ENCODE measurements around the gene EHD4.

EHD4 gene

DNA sequence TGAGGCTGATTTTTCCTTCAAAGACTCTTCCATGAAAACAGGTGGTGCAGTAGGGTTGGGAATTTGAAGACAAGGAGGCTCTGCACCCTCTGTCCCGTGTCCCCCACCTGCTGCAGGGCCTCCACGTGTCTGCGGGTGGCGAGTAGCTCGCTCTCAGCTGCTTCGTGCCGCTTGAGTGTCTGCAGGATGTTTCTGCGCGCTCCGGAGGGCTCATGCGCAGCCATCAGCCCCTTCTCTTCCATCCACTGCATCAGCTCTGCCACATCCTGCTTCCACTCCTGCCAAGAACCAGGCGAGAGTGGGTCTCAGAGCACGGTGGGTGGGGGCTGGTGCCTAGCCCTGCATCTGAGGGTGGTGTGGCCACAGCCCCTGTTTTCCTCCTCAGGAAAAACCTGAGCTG is 96.3 kb downstream of the EHD4 start:
- no peak for DNase-seq

DNA sequence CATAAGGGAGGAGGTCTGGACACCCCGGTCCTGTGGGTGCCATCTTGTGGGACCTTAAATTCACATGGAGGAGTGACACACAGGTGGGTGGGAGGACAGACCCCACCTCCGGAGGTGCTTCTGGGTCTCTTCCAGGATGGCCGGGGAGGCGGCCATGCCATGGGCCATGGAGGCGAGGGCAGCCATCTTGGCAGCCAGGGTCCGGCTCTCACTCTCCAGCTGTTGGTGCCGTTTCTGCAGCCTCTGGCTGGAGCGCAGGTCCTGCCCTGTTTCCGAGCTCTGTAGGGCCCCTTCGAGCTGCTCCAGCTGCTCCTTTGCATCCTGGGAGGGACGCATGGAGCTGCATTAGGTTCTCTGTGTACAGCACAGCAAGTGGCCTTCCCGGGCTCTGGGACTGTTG is 97.6 kb downstream of the EHD4 start:
- no peak for DNase-seq

DNA sequence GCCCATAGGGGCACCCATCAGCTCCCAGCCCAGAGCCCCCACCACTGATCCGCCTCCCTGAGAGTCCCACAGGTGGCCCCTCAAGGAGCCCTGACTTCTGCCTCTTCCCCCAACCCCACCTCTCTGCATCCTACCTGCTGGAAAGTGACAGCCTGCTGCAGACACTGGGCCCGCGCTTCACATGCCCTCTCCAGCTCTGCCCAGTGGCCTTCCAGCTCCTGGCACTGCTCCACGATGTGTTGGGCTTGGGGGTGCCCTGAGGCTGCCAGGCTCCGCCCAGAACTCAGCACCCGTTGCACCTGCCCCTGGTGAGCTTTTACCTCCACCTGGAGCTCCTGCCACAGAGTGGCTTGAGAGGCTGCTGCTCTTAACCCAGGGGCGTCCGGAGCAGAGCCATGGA is 98.6 kb downstream of the EHD4 start:
- DNase-seq: no peak

DNA sequence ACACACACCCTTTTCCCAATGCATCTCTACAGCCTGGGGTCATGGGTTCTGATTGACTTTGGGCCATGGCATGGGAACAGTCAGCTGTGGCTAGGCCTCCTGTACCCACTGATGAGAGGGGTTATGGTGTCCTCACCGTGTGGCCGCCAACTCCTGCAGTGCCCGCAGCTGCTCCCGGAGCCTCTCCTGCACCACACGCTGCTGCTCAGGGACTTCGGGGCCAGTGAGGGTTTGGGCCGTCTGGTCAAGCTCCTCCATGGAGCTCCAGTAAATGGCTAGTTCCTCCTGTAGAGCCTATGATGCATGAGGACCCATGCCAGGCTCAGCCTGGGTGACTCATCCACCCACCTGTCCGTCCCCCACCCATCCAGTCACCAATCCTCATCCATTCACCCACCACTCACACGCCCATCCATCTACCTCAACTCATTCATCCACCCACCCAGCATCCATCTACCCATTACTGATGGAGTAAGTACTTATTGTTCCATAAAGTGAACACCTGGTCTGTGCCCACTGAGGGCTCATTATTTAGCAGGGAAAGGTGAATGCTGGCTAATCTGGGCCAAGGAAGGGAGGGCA is 100.1 kb downstream of the EHD4 start:
- no peak for DNase-seq

DNA sequence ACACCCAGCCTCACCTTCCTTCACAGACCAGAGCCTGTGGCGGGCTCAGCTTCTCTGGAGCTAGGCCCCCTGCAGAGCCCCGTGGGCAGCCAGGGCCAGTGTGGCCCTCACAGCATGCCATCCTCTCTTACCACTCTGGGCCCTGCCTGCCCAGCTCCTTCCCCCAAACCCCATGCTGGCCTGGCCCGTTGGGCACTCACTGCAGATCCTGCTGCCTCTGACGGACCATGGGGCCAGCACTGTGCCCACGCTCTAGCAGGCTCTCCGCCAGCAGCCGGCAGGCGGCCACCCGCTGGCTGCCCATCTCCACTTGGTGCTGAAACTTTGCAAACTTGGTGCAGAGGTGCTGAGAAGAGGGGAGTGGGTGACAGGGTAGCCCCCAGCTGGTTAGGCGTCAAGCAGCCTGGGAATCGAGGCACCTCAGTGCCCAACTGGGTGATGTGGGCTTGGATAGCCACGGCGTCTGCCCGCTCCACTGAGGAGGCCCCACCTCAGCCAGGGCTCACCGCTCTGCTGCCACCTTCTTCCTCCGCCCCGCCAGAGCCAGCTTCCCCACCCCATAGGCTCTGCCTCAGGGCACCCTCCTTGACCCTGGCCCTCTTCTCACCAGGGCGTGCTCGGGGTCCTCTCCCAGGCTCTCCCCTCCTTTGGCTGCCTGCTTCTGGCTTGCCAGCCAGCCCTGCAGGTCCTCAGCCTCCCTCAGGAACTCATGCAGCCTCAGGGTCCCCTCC is 101.0 kb downstream of the EHD4 start:
- no peak for DNase-seq

DNA sequence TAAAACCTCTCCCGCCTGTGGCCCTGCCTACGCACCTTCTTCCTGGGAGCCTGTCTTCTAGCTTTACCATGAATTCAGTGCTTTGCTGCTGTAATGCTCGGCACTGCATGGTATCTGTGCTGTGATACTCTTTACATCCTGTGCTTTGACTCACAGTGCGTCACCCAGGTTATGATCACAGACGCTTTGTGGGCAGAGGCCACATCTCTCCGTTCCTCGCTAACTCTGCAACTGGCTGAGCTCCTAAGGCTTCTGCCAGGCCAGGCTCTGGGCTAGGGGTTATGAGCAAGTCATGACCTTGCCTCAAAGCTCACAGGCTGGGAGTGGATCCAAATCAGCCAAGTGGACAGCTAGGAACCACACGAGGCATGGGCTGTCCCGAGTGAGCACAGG is 101.7 kb downstream of the EHD4 start:
- DNase-seq: no peak

DNA sequence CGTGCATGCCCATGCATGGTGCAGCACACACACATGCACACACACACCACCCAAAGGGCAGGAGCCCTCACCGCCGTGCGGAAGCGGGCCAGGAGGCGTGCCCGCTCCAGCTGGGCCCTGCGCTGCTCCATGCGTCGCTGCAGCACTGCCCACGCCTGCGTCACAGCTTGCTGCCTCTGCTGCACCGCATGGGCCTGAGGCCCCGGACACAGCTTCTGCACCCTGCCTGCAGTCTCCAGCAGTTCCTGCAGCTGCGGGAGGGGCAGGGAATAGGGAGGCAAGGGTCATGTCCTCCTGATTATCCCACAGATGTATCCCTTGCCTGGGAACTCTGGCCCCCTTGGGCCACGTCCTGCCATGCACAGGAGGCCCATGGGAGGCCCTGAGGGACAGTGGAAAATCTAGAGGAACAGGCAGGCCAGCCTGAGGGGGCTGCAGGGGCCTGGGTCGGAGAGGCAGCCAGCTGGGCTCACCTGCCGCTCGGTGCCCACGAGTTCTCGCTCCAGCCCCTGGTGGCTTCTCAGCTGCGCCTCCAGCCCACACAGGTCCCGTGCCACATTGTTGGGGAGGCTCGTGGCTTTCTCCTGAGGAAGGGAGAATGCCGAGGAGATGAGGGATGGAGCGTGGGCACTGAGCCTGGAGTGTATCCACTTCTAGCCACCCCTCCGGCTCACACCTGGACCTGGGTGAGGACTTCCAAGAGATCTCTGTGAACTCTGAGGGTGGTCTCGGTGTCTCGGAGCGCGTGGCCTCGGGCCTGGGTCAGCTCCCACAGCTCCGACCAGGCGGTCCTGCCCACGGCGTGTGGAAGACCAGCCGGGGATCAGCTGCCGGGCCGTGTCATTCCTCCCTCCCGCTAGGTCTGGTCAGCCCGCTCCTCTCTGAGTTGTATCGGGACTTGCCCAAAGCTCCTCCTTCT is 102.3 kb downstream of the EHD4 start:
- DNase-seq: no peak

DNA sequence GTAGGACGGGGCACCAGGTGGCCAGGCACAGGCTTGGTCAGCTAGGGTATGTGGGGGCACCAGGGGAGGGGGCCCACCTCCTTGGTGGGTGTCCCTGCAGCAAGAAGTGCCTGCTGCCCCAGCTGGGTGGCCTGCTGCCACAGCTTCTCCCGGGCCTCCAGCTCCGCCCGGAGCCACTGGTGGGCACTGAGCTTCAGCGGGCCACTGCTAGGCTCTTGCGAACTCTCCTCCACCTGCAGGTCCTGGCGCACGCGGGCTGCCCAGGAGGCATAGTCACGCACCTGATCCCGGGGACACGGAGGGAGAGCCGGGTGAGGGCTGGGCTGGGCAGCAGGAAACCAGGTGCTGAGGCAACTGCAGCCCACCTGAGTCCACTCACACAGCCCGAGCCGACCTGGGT is 104.0 kb downstream of the EHD4 start:
- no peak for DNase-seq

DNA sequence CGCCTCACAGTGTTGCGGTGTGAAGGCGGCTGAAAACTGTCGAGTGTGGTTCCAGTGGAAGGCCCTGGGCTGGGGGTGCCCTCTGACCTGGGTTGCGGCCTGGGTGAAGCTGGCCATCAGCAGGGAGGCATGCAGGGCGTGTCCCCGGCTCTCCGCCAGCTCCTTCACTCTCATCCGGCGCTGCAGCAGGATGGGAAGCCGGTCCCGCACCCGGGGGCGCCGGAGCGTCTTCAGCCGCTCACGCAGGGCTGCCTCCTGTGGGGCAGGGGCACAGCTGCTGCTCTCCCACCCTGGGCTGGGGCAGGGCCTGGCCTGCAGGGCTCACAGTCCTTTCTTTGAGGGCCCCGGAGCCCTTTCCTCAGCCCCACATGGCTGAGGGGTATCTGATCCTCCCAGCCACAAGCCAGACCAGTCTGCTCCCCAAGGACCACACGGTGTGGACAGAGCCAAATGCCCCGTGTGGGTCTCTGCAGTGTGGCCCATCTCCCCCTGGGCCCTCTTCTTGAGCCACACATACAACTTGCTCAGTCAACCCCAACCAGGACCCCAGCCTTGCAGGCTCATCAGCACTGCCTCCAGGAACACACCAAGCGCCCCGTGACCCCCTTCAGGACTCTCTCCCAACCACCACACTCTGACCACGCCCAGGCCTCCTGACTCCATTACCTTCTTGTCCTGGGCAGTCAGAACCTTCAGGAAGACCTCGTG is 105.3 kb downstream of the EHD4 start:
- no peak for DNase-seq

DNA sequence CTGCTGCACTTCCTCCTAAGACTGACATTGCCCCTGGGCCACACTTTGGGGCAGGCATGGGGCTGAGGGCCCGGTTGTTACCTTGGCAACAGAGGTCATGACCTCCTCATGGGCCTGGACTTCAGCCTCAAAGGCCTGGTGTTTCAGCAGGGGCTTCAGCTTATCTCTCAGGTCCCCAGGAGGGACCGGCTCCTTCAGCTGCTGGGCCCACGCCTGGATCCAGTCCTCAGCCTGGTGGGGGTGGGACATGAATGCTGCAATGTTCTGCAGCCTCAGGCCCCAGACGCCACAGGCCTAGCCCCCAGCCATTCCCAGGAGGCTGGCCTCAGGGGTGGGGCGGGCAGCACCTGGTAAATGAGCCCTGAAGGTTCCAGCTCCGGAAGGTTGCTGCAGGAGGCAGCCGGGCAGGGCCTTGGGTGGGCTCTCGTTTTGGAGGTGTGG is 106.1 kb downstream of the EHD4 start:
- DNase-seq: no peak

DNA sequence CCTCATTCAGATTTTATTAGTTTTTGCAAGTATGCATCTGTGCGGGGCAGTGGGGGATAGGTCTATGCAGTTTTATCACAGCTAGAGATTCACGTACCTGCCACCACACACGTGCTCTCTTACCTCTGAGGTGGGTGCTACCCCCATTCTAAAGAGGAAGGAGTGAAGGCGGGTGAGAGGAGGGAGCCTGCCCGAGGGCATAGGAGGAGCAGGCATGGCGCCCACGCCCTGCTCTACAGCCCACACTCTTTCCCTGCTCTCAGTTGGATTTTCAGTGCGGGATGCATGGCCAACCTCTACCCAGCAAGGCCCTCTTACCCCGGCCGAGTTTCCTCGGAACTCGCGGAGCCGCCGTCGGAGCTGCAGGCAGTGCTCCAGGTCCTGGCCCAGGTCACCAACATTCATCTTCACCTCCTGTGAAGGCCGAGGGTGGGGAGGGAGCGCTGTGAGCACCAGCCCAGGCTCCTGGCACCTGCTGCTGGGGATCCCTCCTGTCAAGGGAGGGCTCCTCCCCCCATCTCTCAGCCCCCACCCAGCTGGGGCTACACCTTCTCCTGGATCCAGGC is 106.8 kb downstream of the EHD4 start:
- no peak for DNase-seq

DNA sequence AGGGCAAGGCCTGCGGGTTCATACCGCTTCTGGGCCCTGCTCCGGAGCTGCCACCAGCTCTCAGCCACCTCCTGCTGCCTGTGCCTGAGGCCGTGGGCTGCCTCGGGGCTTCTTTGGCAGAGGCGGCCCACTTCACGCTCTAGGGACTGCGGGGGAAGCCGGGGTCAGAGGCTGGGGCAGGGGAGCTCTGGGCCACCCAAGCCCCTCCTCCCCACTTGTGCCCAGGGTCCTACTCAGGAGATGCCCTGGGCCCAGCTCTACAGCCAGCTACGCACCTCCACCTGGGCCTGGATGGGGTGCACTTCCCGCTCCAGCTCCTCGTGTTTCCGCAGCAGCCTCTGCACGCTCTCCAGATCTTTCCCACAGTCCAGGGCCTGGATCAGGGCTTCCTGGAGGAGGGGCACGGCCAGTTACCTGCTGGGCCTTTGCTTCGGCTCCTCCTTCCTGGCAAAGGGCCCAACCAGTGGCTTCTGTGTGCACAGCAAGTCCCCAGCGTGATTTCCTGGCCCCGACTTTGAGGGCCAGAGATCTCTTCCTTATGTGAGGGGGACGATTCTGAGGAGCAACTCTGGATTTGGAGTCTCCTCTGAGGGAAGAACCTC is 109.7 kb downstream of the EHD4 start:
- DNase-seq: no peak

DNA sequence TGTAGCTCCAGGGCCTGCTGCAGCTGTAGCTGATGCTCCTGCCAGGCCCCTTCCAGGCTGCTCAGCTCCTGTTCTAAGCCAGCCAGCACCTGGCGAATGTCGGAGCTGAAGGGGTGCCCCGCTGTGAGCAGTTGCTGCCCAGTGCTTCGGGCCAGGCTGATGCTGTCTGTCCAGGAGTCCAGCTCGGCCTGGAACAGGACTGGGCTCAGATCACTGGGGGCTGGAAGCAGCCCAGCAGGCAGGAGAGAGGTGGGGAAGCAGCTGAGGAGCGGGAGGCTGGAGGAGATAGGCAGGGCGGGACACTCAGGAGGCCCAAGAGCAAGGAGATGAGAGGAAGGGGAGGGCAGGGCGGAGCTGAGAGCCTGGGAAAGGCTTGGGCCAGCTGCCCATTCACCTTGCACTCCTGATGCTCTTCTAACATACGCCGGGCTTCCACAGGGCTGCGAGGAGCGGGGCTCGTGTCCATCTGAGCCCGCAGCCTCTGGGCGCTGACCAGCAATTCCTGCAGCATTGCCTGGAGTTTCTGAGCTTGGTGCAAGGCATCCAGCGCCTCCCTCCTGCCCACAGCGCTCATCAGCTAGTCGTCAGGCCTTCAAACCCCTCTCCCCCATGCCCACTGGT is 110.5 kb downstream of the EHD4 start:
- DNase-seq: no peak

DNA sequence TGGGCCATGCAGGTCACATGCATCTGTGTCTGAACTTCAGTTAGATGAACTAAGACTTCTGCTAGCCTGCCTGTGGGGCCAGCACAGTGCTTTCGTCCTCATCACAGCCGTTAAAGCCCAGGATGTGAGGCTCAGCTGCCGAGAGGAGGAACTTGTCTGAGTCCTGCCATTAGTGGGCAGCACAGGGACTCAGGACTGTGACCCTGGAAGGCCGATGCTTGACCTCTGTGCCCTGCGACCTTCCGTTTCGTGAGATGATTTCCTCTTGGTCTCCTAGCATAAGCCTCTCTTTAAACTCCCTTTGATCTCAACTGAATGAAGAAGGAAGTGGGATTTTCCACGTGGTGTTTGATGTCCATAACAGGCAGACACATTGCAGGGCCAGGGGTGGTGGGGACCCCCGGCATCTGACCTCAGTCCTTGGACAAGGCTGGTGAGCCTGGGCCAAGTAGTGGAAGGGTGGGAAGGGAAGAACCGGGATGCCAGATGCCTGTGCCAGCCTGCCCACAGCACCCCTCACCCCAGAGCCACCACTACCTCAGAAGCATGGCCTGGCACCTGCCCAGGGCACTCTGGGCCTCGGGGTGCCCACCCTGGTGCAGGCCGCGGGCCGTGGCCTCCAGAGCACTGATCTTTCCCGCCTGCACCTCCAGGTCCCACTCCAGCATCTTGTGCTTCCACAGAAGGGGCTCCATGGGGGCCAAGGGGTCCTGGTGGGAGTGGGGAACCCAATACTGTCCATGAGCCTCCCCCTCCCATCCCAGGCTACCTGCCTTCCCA is 112.1 kb downstream of the EHD4 start:
- no peak for DNase-seq

DNA sequence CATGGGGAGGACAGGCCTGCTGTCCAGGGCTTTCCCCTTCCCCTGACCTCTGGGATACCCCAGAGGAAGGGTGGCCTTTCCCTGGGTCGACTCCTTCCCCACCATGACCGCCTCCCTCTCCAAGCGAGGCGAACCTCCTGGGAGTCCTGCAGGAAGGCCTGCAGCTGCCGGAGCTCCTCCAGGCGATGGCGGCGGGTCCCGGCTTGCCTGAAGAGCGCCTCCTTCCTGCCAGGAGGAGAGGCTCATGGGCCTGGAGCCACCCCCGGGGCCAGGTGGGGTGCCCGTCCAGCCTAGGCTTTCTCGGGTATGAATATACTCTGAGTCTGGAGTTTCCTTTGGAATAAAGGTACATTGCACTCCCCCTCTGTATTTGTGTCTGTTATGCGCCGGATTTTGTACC is 113.6 kb downstream of the EHD4 start:
- DNase-seq: no peak

DNA sequence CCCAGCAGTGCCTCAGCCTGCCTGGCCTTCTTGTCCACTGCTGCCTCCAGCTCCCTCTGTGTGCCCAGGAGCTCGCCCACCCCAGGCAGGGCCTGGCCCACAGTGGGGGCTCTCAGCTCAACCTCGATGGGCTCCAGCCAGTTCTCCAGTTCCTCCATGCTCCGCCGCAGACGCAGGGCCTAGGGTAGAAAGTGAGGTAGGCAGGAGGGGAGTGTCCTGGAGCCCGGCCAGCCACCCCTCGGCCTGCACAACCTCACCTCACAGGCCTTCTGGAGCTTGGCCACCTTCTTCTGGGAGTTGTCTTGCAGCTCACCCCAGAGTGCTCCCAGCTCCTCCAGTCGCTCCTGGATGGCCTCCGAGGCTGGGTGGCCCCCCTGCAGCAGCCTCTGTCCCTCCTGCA is 115.0 kb downstream of the EHD4 start:
- DNase-seq: no peak

DNA sequence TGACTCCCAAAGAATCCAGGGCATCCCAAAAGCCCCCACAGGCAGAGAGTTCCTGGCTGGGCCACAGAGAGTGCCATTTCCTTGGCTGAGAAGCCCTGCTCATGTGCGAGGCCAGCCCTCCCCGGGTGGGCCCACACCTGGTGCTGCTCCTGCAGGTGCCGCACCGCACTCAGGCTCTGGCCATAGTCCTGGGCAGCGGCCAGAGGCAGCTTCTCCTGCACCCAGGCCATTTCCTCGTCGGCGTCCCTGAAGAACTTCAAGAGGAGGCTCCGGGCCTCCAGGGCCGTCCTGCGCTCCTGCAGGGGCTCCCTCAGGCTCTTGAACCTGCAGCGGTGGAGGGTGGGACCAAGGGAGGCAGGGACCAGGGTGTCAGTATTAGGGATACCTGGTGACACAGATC is 115.6 kb downstream of the EHD4 start:
- no peak for DNase-seq

DNA sequence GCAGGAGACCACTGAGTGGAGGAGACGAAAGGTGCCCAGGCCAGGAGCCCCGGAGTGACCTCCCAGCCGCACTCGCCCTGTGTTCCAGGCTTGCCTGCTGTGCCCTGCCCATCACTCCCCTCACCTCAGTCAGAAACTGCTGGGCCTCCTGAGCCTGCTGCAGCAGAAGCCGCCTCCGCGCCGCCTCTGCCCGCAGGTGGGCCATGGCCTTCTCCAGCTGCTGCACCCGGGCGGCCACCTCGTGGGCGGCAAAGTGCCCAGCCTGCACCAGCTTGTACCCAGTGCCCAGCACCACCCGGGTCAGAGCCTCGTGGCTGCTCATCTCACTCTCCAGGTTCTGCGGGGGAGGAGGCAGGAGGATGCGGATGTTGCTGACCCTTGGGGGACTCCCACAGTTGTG is 116.1 kb downstream of the EHD4 start:
- no peak for DNase-seq

DNA sequence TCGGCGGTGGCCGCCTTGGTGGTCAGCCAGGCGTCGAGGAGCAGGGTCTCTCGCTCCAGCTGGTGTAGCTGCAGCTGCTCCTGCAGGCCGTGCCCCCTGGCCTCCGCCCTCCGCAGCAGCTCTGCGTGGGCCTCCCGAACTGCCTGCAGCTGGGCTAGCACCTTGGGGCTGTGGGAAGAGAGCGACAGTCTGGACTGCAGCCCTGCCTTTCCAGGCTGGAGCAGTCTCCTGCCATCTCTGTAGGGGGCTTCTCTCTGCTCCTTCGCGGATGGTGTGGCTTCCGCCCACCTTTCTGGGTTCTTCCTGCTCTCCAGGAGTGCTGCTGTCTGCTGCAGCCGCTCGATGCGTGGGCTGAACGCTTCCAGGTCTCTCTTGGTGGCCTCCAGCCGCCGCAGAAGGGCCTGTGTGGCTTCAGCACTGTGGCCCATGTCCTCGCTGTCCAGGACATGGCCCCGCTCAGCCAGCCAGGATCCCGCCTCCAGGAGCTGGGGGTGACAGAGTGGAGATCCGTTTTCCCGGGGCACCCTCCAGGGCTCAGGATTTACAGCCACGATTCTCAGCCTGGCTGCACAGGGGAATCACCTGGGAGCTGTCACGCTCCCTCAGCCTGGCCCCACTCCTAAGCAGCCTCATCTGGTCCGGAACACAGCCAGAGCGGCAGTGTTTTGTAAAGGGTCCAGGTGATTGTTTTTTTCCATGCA is 116.9 kb downstream of the EHD4 start:
- DNase-seq: no peak

DNA sequence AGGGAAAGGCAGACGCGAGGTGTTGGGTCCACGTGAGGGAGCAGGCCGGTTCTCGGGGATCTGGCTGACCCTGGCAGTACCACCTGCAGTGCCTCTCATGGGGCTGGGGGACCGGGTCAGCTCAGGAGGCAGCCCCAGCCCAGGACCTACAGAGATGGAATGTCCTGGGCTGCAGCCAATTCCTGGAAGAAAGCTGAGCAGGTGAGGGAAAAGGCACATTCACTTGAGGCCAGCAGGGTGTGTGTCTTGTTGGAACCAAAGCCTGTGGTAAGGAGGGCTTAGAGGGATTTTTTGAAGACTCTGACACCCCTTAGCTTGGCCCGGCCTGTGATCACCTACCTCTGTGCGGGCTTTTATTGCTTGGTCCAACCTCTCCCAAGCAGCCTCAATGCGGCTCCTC is 117.9 kb downstream of the EHD4 start:
- DNase-seq: no peak

DNA sequence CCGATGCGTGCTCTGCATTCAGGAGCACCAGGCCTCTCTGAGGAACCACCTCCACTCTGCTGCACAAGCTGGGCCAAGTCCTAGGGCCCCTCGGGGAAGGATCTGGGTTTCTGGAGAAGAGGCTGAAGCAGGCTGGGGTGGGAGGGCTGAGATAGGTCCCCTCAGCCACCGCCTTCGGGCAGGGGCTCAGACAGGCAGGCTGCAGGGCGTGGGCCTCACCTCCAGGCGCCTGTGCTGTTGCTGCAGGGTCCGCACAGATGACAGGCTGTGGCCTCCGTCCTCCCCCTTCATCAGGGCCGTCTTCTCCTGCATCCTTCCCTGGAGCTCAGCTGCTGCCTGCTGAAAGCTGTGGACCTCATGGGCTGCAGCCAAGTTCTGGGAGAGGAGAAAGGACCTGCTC is 118.5 kb downstream of the EHD4 start:
- DNase-seq: no peak

Data from NCI-H2171 treated with DMSO at 0.1 percent for 48 hours (cell line).